NCI-H1417 treated with DMSO at 0.1 percent for 48 hours (cell line): ENCODE results near the gene GPR135.

Experiments used
- DNase-seq: peaks from one replicate; lab custom pipeline; 2025; lab: John Stamatoyannopoulos, UW

GPR135 gene, protein sequence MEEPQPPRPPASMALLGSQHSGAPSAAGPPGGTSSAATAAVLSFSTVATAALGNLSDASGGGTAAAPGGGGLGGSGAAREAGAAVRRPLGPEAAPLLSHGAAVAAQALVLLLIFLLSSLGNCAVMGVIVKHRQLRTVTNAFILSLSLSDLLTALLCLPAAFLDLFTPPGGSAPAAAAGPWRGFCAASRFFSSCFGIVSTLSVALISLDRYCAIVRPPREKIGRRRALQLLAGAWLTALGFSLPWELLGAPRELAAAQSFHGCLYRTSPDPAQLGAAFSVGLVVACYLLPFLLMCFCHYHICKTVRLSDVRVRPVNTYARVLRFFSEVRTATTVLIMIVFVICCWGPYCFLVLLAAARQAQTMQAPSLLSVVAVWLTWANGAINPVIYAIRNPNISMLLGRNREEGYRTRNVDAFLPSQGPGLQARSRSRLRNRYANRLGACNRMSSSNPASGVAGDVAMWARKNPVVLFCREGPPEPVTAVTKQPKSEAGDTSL

GRCh38 chr14:59465316-59466135 is at the start of gene GPR135:
Gene GPR135 (minus strand): TSS chr14:59465380. CDS start chr14:59465226, 154 bp downstream.
- DNase-seq, result no peak

DNA sequence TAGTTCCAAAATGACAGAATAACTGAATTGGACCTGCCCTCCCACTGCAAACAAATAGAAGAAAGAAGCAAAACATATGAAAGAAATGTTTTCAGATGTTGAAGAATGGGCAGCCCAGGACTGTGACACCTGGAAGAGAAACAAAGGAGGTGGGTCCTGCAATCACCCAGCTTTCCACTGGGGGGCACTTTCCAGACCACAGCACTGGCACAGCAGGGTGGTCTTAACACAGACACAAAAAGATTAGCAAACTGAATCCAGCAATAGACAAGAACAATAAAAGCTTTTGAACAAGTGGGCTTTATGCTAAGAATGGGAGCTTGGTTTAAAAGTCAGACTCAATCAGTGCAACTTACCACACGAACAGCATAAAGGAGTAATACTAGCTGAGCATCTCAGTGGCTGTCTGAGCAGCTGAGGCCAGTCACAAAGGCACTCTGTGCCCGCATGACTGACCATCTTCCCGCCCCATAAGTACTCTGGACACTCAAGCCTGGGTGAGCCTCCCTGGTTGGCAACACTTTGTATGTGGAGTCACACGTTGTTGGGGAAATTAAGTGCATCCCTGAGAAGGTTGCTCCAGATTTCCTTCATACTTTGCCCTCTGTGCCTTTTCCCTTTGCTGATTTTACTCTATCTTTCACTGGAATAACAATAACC is 46.9 kb upstream of the GPR135 start:
- no peak for DNase-seq

- DNase-seq, result no peak
Observed at GRCh38 chr14:59510966-59511365, 45.8 kb upstream of the GPR135 start.

DNA sequence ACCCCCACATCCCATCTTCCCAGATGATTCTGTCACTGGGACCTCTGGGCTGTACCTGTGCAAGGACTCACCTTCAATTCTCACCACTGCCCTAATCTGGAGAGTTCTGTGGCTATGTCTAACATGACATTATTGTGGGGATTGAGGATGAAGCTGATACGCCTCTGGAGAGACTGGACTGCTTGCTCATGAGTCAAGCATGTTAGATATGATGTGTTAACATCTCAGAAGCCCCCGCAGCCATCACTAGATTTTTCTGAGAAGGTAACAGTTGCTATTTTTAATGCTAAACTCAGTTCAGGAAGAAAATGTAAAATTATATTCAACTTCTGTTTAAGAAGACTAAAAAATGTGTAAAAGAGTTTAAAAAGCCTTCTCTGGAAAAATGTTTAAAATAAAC is 44.8 kb upstream of the GPR135 start:
- DNase-seq, result no peak

DNA sequence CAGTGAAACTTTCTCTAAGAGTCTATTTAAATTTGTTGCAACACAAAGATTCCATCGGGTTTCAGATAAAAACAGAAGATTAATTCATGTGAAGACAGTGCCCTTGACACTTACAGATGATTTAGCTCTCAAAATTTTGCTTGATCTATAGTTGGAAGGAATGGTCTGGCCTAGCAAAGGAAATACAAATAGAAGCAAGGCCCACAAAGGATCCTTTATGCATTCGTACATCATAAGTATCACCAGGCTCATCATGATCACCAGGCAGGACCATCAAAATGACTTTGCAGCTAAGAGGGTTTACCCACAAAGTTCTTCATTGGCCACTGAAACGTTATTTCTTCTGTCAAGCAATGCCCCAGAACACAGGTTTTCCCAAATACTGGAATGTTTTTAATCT is 43.9 kb upstream of the GPR135 start:
- no peak for DNase-seq

- DNase-seq, result no peak
Observed at GRCh38 chr14:59507752-59508103, 42.5 kb upstream of the GPR135 start.

DNA sequence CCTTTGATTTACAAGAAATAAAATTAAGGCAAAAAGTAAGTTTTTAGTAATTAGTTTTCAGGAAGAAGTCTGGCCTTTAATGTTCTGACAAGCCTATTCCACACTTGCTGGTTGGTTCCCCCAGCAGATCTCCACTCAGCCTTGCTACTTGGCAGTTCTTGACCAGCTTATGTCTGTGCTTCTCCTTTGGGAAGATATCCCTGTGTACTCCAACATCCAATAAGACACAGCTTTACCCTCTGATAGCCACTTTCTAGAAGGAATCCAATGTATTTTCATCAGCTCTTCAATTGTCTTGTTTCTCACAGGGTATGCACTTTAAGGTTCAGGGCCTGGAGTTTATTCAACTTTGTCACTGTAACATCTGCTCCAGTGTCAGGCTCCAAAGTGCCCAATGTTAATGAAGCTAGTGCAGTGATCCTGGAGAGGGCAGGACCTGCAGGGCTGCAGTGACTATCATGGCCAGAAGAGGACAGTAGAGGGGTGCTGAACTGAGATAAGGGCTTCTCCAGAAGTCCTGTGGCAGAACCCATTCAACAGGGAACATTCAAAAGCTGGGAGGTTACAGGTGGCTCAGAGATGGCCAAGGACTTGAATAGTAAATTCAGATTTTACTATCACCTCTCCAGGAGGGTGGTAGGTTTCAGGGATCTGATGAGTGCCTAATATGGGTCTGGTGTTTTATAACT is 42.0 kb upstream of the GPR135 start:
- DNase-seq, result no peak

DNA sequence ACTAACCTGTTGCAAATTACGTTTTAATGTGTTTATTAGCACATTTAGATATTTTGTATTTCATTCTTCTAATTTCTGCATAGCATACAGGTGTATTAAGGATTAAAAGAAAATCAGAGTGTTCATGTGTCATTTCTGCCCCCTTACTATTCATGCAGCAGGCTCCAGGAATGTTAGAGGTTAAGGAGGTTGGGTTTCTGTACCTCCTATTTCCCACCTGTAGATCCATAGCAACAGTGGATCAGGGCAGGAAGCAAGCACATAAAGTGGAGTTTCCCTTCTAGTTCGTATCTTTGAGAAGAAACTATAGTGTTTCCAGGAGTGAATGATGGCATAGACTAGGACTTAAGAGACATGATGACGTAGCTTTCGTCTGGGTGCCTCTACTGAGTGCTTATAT is 38.1 kb upstream of the GPR135 start:
- DNase-seq, result no peak

- no peak for DNase-seq
Observed at GRCh38 chr14:59500732-59501131, 35.6 kb upstream of the GPR135 start.

- DNase-seq, result no peak
Observed at GRCh38 chr14:59492384-59492783, 27.2 kb upstream of the GPR135 start.

GRCh38 chr14:59490756-59491155 is 25.6 kb upstream of the GPR135 start:
- DNase-seq, result no peak

- no peak for DNase-seq
Observed at GRCh38 chr14:59484639-59485175, 19.5 kb upstream of the GPR135 start.

DNA sequence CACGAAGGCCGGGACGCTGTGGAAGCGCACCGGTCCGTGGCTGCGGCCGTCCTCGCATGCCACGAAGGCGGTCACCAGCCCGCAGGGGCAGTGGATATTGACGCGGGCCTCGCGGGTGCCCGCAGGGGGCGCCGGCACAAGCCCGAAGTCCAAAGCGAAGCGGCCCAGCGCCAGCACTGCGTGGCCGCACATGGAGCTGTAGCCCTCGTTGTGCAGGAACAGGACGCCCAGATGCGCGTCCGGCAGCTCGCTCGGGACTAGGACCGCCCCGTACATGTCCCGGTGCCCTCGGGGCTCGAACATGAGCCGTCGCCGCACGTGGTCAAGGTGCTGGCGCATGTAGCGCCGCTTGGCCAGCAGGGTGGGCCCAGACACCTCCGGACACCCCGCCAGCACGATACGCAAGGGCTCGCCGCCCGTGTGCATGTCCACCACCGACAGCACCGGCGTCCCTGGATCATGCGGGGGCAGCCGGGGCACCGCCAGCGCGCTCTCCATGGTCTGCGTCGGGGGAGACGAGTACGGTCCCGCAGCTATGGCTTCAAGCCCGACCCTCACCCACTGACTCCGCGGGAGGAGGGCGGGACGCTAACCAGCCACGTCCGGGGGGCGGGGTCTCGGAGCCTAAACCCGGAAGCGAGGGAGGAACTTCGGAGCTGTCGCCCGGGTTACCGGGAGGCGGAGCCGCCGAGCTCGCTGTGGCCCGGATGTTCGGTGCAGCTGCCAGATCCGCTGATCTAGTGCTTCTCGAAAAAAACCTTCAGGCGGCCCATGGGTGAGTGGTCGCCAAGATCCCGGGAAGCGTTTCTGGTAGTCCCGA is 18.8 kb upstream of the GPR135 start, which contains the start of the genes JKAMP and L3HYPDH:
Gene JKAMP, plus strand, starts transcription at position 699 of the 820 bp plus-strand sequence. Its CDS starts 73 bp downstream, at position 772.
Gene L3HYPDH, minus strand, starts transcription at position 590 of the 820 bp plus-strand sequence. Its CDS starts 92 bp downstream, at position 498.
- peak; percentile 48 for DNase-seq

- DNase-seq, result no peak
Observed at GRCh38 chr14:59483363-59483762, 18.2 kb upstream of the GPR135 start.

DNA sequence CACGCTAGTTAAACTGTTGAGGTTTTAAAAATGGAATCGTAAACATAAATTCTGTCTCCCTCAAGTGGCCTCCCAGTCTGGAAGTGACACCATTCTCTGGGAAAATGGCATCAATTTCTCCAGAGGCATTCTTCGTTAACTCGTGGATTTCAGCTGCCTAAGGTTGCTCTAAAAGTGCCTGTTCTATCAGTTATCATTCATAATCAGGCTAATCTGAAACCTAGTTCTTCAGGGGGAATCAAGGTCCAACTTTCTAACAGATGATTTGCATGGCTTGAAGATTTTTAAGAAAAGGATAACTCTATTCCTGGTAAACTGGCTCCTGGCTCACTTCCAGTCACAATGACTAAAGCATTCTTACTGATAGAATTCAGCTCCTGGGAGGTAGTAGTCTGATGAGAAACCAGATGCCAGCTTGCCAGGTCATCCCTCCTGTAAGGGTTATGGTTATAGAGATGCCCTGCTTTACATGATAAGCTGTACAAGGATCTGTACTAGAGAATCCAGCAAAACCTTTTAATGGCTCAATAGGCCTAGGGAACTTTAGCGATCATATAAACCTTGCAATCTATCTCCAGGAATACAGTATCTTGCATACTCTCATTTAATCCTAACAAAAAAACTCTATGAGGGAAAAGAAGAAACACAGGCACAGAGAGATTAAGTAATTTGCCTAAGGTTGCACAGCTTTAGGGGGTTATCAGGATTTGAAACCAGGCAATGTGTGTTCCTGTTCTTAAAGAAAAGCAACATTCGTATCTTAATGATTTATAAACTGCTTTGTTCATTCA is 17.6 kb upstream of the GPR135 start:
- DNase-seq, result no peak

DNA sequence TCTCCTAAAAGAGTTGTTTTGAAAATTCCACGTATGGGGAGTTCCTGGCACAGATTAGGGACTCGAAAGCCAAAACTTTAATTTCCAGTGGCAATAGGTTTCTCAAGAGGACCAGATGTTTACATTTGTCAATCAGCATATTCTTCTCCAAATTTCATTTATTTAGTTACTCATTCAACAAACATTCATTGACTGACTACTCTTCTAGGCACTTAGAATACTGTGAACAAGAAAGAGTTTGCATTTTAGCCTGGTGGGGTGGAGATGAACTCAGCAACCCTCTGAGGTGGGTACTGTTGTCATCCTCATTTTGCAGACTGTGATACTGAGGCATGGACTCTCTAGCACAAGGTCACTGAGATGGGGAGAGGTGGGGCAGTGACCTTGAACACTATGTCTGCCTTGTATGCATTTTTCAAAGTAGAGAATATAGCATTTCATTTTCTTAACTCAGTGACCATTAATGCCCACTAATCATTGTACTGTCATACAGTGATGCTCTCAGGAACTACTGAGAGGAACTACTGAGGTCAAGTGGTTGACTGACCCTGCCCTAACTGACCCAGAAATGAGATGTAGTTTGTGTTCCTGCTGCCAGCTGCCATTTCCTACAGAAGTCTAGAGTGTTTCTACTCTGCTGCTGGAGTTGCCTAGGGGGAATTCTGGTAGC is 16.8 kb upstream of the GPR135 start:
- no peak for DNase-seq

- DNase-seq, result no peak
Observed at GRCh38 chr14:59481407-59481806, 16.2 kb upstream of the GPR135 start.

- no peak for DNase-seq
Observed at GRCh38 chr14:59480166-59480565, 15.0 kb upstream of the GPR135 start.

DNA sequence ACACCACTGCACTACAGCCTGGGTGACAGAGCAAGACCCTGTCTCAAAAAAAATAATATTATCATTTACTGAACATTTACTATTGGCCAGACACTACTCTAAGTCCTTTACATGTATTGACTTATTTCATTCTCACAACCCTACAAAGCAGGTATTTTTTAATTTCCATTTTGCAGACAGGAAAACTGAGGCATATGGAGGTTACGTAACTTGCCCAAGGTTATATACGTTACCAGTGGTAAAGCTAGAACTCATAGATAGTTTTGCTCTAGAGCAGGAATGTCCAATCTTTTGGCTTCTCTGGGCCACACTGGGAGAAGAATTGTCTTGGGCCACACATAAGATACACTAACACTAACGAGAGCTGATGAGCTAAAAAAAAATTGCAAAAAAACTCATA is 13.4 kb upstream of the GPR135 start:
- no peak for DNase-seq
